H1 (cell line): ENCODE data around the gene LCN10. TPM values are rescaled to one million over a fixed set of nuclear protein-coding genes. Genes with fewer than 3 reads are reported as not detected.

ENCODE experiments used
- CTCF ChIA-PET: fragments of 300-600 bp; sonication (Branson Sonifier 250); formaldehyde crosslinking; loops from one replicate; lab custom pipeline; 2021; ENCODE audit not compliant: partially characterized antibody; lab: Charles Lee
- POLR2A ChIA-PET: fragments of 300-600 bp; sonication (Branson Sonifier 250); formaldehyde crosslinking; loops from one replicate; lab custom pipeline; 2021; ENCODE audit warnings: inconsistent platforms; ENCODE audit not compliant: partially characterized antibody; lab: Charles Lee
- DNase-seq, 2 experiments: peaks; one replicate each; pipeline versions ENCODE4 v3.0.0 to v3.0.0-alpha.2; 2010 to 2022; ENCODE audit warnings: low spot score in 2 of 2, low read depth in 1 of 2, mixed read lengths in 1 of 2
- FAIRE-seq: peaks from 2 replicates; lab custom pipeline; 2011; peaks lifted over from hg19 to GRCh38; lab: Jason Lieb, UNC
- H2AFZ ChIP-seq: 2 replicates; pipeline ENCODE4 v1.8.1; 2012; ENCODE audit warnings: low read length, inconsistent platforms
- H2AK5ac ChIP-seq: 2 replicates; pipeline ENCODE4 v1.6.1; 2013; ENCODE audit warnings: low read depth, low read length
- H2BK120ac ChIP-seq: replicated peaks from 2 replicates; pipeline ENCODE3; 2013; ENCODE audit warnings: low read depth, low read length, inconsistent platforms
- H2BK12ac ChIP-seq: 2 replicates; pipeline ENCODE4 v1.6.1; 2013; ENCODE audit warnings: low read depth, low read length
- H2BK15ac ChIP-seq: 2 replicates; pipeline ENCODE4 v1.6.1; 2013; ENCODE audit warnings: low read length
- H2BK20ac ChIP-seq: 2 replicates; pipeline ENCODE4 v1.6.1; 2013; ENCODE audit warnings: low read length
- H2BK5ac ChIP-seq: 2 replicates; pipeline ENCODE4 v1.6.1; 2013; ENCODE audit warnings: low read depth, low read length
- H3K14ac ChIP-seq: 2 replicates; pipeline ENCODE4 v1.6.1; 2013; ENCODE audit warnings: inconsistent platforms; ENCODE audit not compliant: insufficient read length
- H3K18ac ChIP-seq: 2 replicates; pipeline ENCODE4 v1.6.1; 2013; ENCODE audit warnings: low read length; ENCODE audit errors: extremely low read depth
- H3K23ac ChIP-seq: 2 replicates; pipeline ENCODE4 v1.6.1; 2013; ENCODE audit warnings: inconsistent platforms; ENCODE audit not compliant: insufficient read length
- H3K23me2 ChIP-seq: 2 replicates; pipeline ENCODE4 v1.6.1; 2013; ENCODE audit warnings: low read depth, low read length
- H3K27ac ChIP-seq: 2 replicates; pipeline ENCODE4 v1.6.1; 2011; ENCODE audit warnings: low read depth, low read length, inconsistent platforms
- H3K27me3 ChIP-seq, 4 experiments: replicated peaks in 1 of 4; 1 replicate in 1 of 4; 2 replicates in 3 of 4; pipeline versions ENCODE4 v1.6.1 to v1.8.1; 2011 to 2013; ENCODE audit warnings: low read length in 3 of 4, mild to moderate bottlenecking in 3 of 4, inconsistent platforms in 2 of 4, mixed read lengths in 2 of 4, moderate library complexity in 1 of 4; ENCODE audit not compliant: control insufficient read depth in 3 of 4, insufficient read depth in 3 of 4; ENCODE audit errors: extremely low read depth in 1 of 4
- H3K36me3 ChIP-seq, 4 experiments: 2 replicates each; pipeline versions ENCODE4 v1.6.1 to v1.8.1; 2011 to 2013; ENCODE audit warnings: mild to moderate bottlenecking in 4 of 4, low read length in 3 of 4, moderate library complexity in 2 of 4, control low read depth in 1 of 4, inconsistent platforms in 1 of 4; ENCODE audit not compliant: insufficient read depth in 4 of 4, control insufficient read depth in 2 of 4
- H3K4ac ChIP-seq: replicated peaks from 2 replicates; pipeline ENCODE3; 2013; ENCODE audit warnings: low read length, low read depth, mixed read lengths, inconsistent platforms; ENCODE audit not compliant: insufficient read length
- H3K4me1 ChIP-seq, 4 experiments: replicated peaks in 1 of 4; 1 replicate in 1 of 4; 2 replicates in 3 of 4; pipeline versions ENCODE4 v1.6.1 to v1.8.1; 2011 to 2013; ENCODE audit warnings: low read length in 3 of 4, inconsistent platforms in 2 of 4, mixed read lengths in 1 of 4; ENCODE audit not compliant: insufficient read depth in 4 of 4, control insufficient read depth in 3 of 4
- H3K4me2 ChIP-seq, 2 experiments: 2 replicates each; pipeline versions ENCODE4 v1.6.1 to v1.8.1; 2011 to 2013; ENCODE audit warnings: low read depth in 2 of 2, low read length in 2 of 2, control low read depth in 1 of 2, inconsistent platforms in 1 of 2, mild to moderate bottlenecking in 1 of 2; ENCODE audit not compliant: insufficient read depth in 1 of 2
- H3K4me3 ChIP-seq, 4 experiments: fragments of 200-600, 300-600 bp in 1 of 4; sonication (generic), shearing (Covaris generic), sonication (Bioruptor Twin) in 1 of 4; 2 replicates each; pipeline versions ENCODE4 v1.5.1 to v1.8.1; 2011 to 2016; ENCODE audit warnings: low read length in 4 of 4, low read depth in 3 of 4, control low read depth in 2 of 4, inconsistent platforms in 2 of 4, mild to moderate bottlenecking in 2 of 4, mixed read lengths in 1 of 4, moderate library complexity in 1 of 4; ENCODE audit not compliant: insufficient read depth in 2 of 4; ENCODE audit errors: extremely low read depth in 1 of 4
- H3K56ac ChIP-seq: replicated peaks from 2 replicates; pipeline ENCODE3; 2013; ENCODE audit warnings: low read depth, mild to moderate bottlenecking, mixed read lengths, low read length, inconsistent platforms; ENCODE audit not compliant: insufficient read length
- H3K79me1 ChIP-seq: 2 replicates; pipeline ENCODE4 v1.6.1; 2013; ENCODE audit warnings: low read depth, low read length, control low read depth
- H3K79me2 ChIP-seq, 2 experiments: 2 replicates each; pipeline versions ENCODE4 v1.6.1 to v1.8.1; 2012 to 2013; ENCODE audit warnings: low read length in 2 of 2, mild to moderate bottlenecking in 2 of 2, inconsistent platforms in 1 of 2; ENCODE audit not compliant: insufficient read depth in 2 of 2, control insufficient read depth in 1 of 2
- H3K9ac ChIP-seq, 4 experiments: replicated peaks in 1 of 4; 1 replicate in 1 of 4; 2 replicates in 3 of 4; pipeline versions ENCODE4 v1.6.1 to v1.8.1; 2011 to 2013; ENCODE audit warnings: low read depth in 3 of 4, low read length in 3 of 4, control low read depth in 2 of 4, mild to moderate bottlenecking in 2 of 4, moderate library complexity in 2 of 4, inconsistent platforms in 1 of 4; ENCODE audit errors: extremely low read depth in 1 of 4
- H3K9me3 ChIP-seq, 2 experiments: 2 replicates each; pipeline versions ENCODE4 v1.6.1 to v1.8.1; 2012 to 2013; ENCODE audit warnings: mild to moderate bottlenecking in 2 of 2, moderate library complexity in 2 of 2, control low read depth in 1 of 2, inconsistent platforms in 1 of 2, low read depth in 1 of 2, low read length in 1 of 2, mixed read lengths in 1 of 2; ENCODE audit not compliant: insufficient read depth in 2 of 2
- H4K20me1 ChIP-seq, 2 experiments: replicated peaks in 1 of 2; 2 replicates each; pipeline versions ENCODE3 to v1.8.1; 2011 to 2013; ENCODE audit warnings: inconsistent platforms in 2 of 2, low read length in 2 of 2, mild to moderate bottlenecking in 1 of 2; ENCODE audit not compliant: insufficient read depth in 2 of 2, control insufficient read depth in 1 of 2
- H4K5ac ChIP-seq: 2 replicates; pipeline ENCODE4 v1.6.1; 2013; ENCODE audit warnings: low read length, low read depth, mixed read lengths, inconsistent platforms; ENCODE audit not compliant: insufficient read length
- H4K8ac ChIP-seq: 2 replicates; pipeline ENCODE4 v1.8.0; 2013; ENCODE audit warnings: mild to moderate bottlenecking, moderate library complexity, low read length, inconsistent platforms; ENCODE audit not compliant: insufficient read depth; ENCODE audit errors: extremely low read depth
- H4K91ac ChIP-seq: replicated peaks from 2 replicates; pipeline ENCODE3; 2013; ENCODE audit warnings: low read length, mixed read lengths, inconsistent platforms; ENCODE audit not compliant: insufficient read length
- BACH1 ChIP-seq: IDR thresholded peaks from 2 replicates; pipeline ENCODE4 v1.6.1; 2012; ENCODE audit warnings: low read length, improper control_type of control experiment
- GTF2F1 ChIP-seq: IDR thresholded peaks from 2 replicates; pipeline ENCODE4 v1.6.1; 2012; ENCODE audit warnings: low read depth, low read length, improper control_type of control experiment, borderline replicate concordance
- HDAC2 ChIP-seq, 2 experiments: fragments of 300-600 bp in 1 of 2; sonication (generic) in 1 of 2; IDR thresholded peaks; 2 replicates each; pipeline ENCODE4 v1.6.1; 2011 to 2012; ENCODE audit warnings: low read depth in 2 of 2, low read length in 2 of 2, mild to moderate bottlenecking in 2 of 2, moderate library complexity in 2 of 2, borderline replicate concordance in 1 of 2, inconsistent platforms in 1 of 2
- KDM5A ChIP-seq: fragments of 200-600 bp; IDR thresholded peaks from 2 replicates; pipeline ENCODE4 v1.7.1; 2012; ENCODE audit warnings: mild to moderate bottlenecking, low read length, inconsistent platforms, mixed read lengths
- POLR2AphosphoS5 ChIP-seq: IDR thresholded peaks from 2 replicates; pipeline ENCODE4 v1.6.1; 2011; ENCODE audit warnings: low read depth, low read length
- RBBP5 ChIP-seq: IDR thresholded peaks from 2 replicates; pipeline ENCODE4 v1.7.1; 2012; ENCODE audit warnings: low read depth, mild to moderate bottlenecking, inconsistent platforms, low read length, moderate library complexity, borderline replicate concordance
- RXRA ChIP-seq: IDR thresholded peaks from 2 replicates; pipeline ENCODE4 v1.6.1; 2011; ENCODE audit warnings: low read depth, mild to moderate bottlenecking, low read length, moderate library complexity; ENCODE audit not compliant: insufficient read depth
- SIN3A ChIP-seq, 2 experiments: IDR thresholded peaks in 1 of 2; conservative IDR thresholded peaks in 1 of 2; 2 replicates each; pipeline ENCODE4 v1.6.1; 2011 to 2012; ENCODE audit warnings: low read length in 2 of 2, improper control_type of control experiment in 1 of 2, low read depth in 1 of 2, mild to moderate bottlenecking in 1 of 2
- SP2 ChIP-seq: IDR thresholded peaks from 2 replicates; pipeline ENCODE4 v1.6.1; 2012; ENCODE audit warnings: mild to moderate bottlenecking, low read length, inconsistent platforms
- SUZ12 ChIP-seq: fragments of 200-600 bp; sonication (generic); IDR thresholded peaks from 2 replicates; pipeline ENCODE4 v1.6.1; 2012; ENCODE audit warnings: mild to moderate bottlenecking, inconsistent platforms, low read length, moderate library complexity, mixed read lengths
- TAF7 ChIP-seq: optimal IDR thresholded peaks from 2 replicates; pipeline ENCODE3; 2011; ENCODE audit warnings: low read depth, mild to moderate bottlenecking, inconsistent platforms, low read length, moderate library complexity, borderline replicate concordance
- WGBS, 2 experiments: shearing (Covaris generic) in 1 of 2; methylation state at CpG; one replicate each; pipeline versions ENCODE4 v1.1.6 to v1.1.7; 2013 to 2015; ENCODE audit warnings: low lambda C conversion rate in 2 of 2, mixed read lengths in 2 of 2, inconsistent platforms in 1 of 2, low coverage in 1 of 2, missing lambda C conversion rate in 1 of 2; ENCODE audit not compliant: insufficient replicate concordance in 2 of 2, insufficient coverage in 1 of 2, insufficient read length in 1 of 2; ENCODE audit errors: extremely low coverage in 1 of 2, missing lambda C conversion rate in 1 of 2; 5-methylcytosine and 5-hydroxymethylcytosine counted together
- polyA plus RNA-seq, 7 experiments: library from polyadenylated mRNA; depleted of rRNA in 3 of 7; stranded (reverse) in 5 of 7; unstranded in 2 of 7; fragments of >200 nt in 5 of 7; fragments of 200-250 nt in 2 of 7; gene quantifications; 1 replicate in 5 of 7; 2 replicates in 1 of 7; 4 replicates in 1 of 7; pipeline versions ENCODE4 v1.2.1 to v1.2.3, GENCODE V29; 2011 to 2013; ENCODE audit warnings: missing spikeins in 2 of 7, mixed read lengths in 2 of 7
- total RNA-seq: library from RNA; stranded (reverse); fragmentation: NEBNext Ultra II Directional; extraction: Animal tissue kit (Norgen Biotek cat#: 25700); gene quantifications from 2 replicates; pipeline ENCODE4 v1.2.1, GENCODE V29; 2021
- TF ChIP-seq, protein P1 (sequence below): IDR thresholded peaks from 2 replicates; pipeline ENCODE4 v1.6.1; 2011; ENCODE audit warnings: low read depth, mild to moderate bottlenecking, low read length; ENCODE audit not compliant: insufficient read depth

Gene LCN10
- total and polyA plus RNA-seq, 2 of the 8 experiments (the other 6 are each of a cell fraction or from before 2014, with no cell fraction given), result 2.6 to 2.8 TPM

- no peak for FAIRE-seq
Measured at GRCh38 chr9:136696502-136696901, 46.2 kb downstream of the LCN10 start.

More at GRCh38 chr9:136696502-136696901, 46.2 kb downstream of the LCN10 start:
- Histone ChIP-seq H3K14ac (no peak overlapping the region), H3K27me3 (no peaks in the 10 kb centered on the region), H2BK15ac (peak overlapping the region; percentile 88; the same call in 1 of the 2 replicates), H2BK12ac (peak overlapping the region; percentile 19; the same call in 1 of the 2 replicates), H4K5ac (no peak overlapping the region), H4K91ac (peak overlapping the region; percentile 30), H3K23me2 (no peaks in the 10 kb centered on the region), H3K4me2 (no peak overlapping the region), H3K27ac (no peak overlapping the region), H3K18ac (no peak overlapping the region), H4K8ac (no peak overlapping the region), H3K79me2 (no peaks in the 10 kb centered on the region), H2BK120ac (no peak overlapping the region), H4K20me1 (no peaks in the 10 kb centered on the region), H3K4me3 (no peak overlapping the region), H2AK5ac (no peak overlapping the region), H3K9me3 (no peaks in the 10 kb centered on the region), H3K79me1 (no peaks in the 10 kb centered on the region), H3K4ac (peak overlapping the region; percentile 53), H3K23ac (no peak overlapping the region), H2BK20ac (no peak overlapping the region), H2BK5ac (0 out of 2 replicates have a peak overlapping the region, but pooled peaks have one; percentile 16), H3K4me1 (peaks cover 0 to 19% (median 9%) of the 10 kb centered on the region in 4 experiments; a peak in 5 of 7 replicates), H2AFZ (no peak overlapping the region), H3K56ac (no peak overlapping the region), H3K9ac (no peak overlapping the region), H3K36me3 (no peaks in the 10 kb centered on the region)
- 83% methylated on average over 7 of the region's 9 CpGs; no CpG with 5 or more reads in 1 of the 2 experiments for WGBS, 2 experiments
- TF ChIP-seq SIN3A (conservative IDR thresholded peaks at IDR 0.05 in 1 of 2, IDR thresholded peaks at IDR 0.05 in 1 of 2; ENCODE audit: low read depth in 1 of 2, low read length in 2 of 2) (no peak), KDM5A (no peak), POLR2AphosphoS5 (no peak), RBBP5 (no peak), SP2 (no peak), HDAC2 (IDR thresholded peaks at IDR 0.05; ENCODE audit: borderline replicate concordance in 1 of 2, low read depth in 2 of 2, low read length in 2 of 2) (no peak), GTF2F1 (no peak), TAF7 (no peak), RXRA (no peak), BACH1 (no peak), SUZ12 (no peak)
- TF ChIP-seq, protein P1, sequence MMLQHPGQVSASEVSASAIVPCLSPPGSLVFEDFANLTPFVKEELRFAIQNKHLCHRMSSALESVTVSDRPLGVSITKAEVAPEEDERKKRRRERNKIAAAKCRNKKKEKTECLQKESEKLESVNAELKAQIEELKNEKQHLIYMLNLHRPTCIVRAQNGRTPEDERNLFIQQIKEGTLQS, result no peak
- DNase-seq, result peak in 1 of 2 experiments; percentile 45
- POLR2A ChIA-PET, result interaction anchor here (0.9 to 1.4 kb wide), 2 partner anchors 25 to 27 kb away, joined by 3 to 4 read pairs; no protein-coding TSS in a partner anchor
- CTCF ChIA-PET, result interaction anchor here (2.0 kb wide), 1 partner anchor 212 kb away, joined by 5 read pairs; no protein-coding TSS in a partner anchor
